Stomach smooth muscle (tissue), 2 donors: ENCODE data around the gene HIBADH.

ENCODE experiments used
- H3K27ac ChIP-seq: one replicate; pipeline ENCODE4 v1.7.0; 2013; ENCODE audit warnings: mild to moderate bottlenecking, low read length, inconsistent platforms
- H3K27me3 ChIP-seq, 2 donors: one replicate each; pipeline ENCODE4 v1.7.0; 2013; ENCODE audit warnings: low read length in 2 of 2; ENCODE audit not compliant: insufficient read depth in 2 of 2, control insufficient read depth in 1 of 2
- H3K36me3 ChIP-seq, 2 donors: one replicate each; pipeline ENCODE4 v1.7.0; 2013; ENCODE audit warnings: low read length in 2 of 2; ENCODE audit not compliant: control insufficient read depth in 2 of 2, insufficient read depth in 2 of 2
- H3K4me1 ChIP-seq: one replicate; pipeline ENCODE4 v1.7.0; 2013; ENCODE audit warnings: low read length; ENCODE audit not compliant: control insufficient read depth, insufficient read depth
- H3K4me3 ChIP-seq, 2 donors: one replicate each; pipeline ENCODE4 v1.7.0; 2013; ENCODE audit warnings: low read length in 2 of 2
- H3K9ac ChIP-seq, 2 donors: one replicate each; pipeline ENCODE4 v1.7.0; 2013; ENCODE audit warnings: low read length in 2 of 2, mild to moderate bottlenecking in 1 of 2
- H3K9me3 ChIP-seq, 2 donors: one replicate each; pipeline ENCODE4 v1.7.0; 2013; ENCODE audit warnings: low read length in 2 of 2; ENCODE audit not compliant: control insufficient read depth in 2 of 2
- donor health status: healthy.
- donor health status: Pancreatic carcinoma.

HIBADH gene

GRCh38 chr7:27601217-27601616, 61.5 kb downstream of the HIBADH start:
- Histone ChIP-seq H3K9ac (no peak overlapping the region), H3K27me3 (no peaks in the 10 kb centered on the region), H3K36me3 (peaks cover 0 to 4% of the 10 kb centered on the region in 2 donors), H3K4me1 (no peaks in the 10 kb centered on the region), H3K9me3 (no peaks in the 10 kb centered on the region), H3K27ac (no peak overlapping the region), H3K4me3 (no peak overlapping the region)

- Histone ChIP-seq H3K4me1 (no peaks in the 10 kb centered on the region), H3K27me3 (no peaks in the 10 kb centered on the region), H3K4me3 (no peak overlapping the region), H3K9ac (no peak overlapping the region), H3K27ac (no peak overlapping the region), H3K36me3 (peaks cover 0 to 4% of the 10 kb centered on the region in 2 donors), H3K9me3 (no peaks in the 10 kb centered on the region)
Measured at GRCh38 chr7:27600247-27600646, 62.4 kb downstream of the HIBADH start.

- Histone ChIP-seq H3K4me1 (no peaks in the 10 kb centered on the region), H3K9ac (no peak overlapping the region), H3K27ac (no peak overlapping the region), H3K27me3 (no peaks in the 10 kb centered on the region), H3K9me3 (no peaks in the 10 kb centered on the region), H3K4me3 (no peak overlapping the region), H3K36me3 (peaks cover 0 to 4% of the 10 kb centered on the region in 2 donors)
Measured at GRCh38 chr7:27595009-27595408, 67.7 kb downstream of the HIBADH start.

GRCh38 chr7:27593226-27593625, 69.5 kb downstream of the HIBADH start:
- no peak overlapping the region for H3K9ac ChIP-seq
- H3K9me3 ChIP-seq, result no peaks in the 10 kb centered on the region
- H3K27me3 ChIP-seq, result no peaks in the 10 kb centered on the region
- peaks cover 0 to 3% of the 10 kb centered on the region in 2 donors for H3K36me3 ChIP-seq
- H3K4me1 ChIP-seq, result no peaks in the 10 kb centered on the region
- H3K27ac ChIP-seq, result no peak overlapping the region
- no peak overlapping the region for H3K4me3 ChIP-seq

- Histone ChIP-seq H3K4me1 (no peaks in the 10 kb centered on the region), H3K36me3 (peaks cover 0 to 3% of the 10 kb centered on the region in 2 donors), H3K9ac (no peak overlapping the region), H3K27me3 (no peaks in the 10 kb centered on the region), H3K4me3 (no peak overlapping the region), H3K9me3 (no peaks in the 10 kb centered on the region), H3K27ac (no peak overlapping the region)
Measured at GRCh38 chr7:27590416-27590815, 72.3 kb downstream of the HIBADH start.

- H3K4me1 ChIP-seq, result no peaks in the 10 kb centered on the region
- peaks cover 0 to 3% of the 10 kb centered on the region in 2 donors for H3K36me3 ChIP-seq
- no peak overlapping the region for H3K9ac ChIP-seq
- H3K9me3 ChIP-seq, result no peaks in the 10 kb centered on the region
- H3K27me3 ChIP-seq, result no peaks in the 10 kb centered on the region
- no peak overlapping the region for H3K4me3 ChIP-seq
- H3K27ac ChIP-seq, result no peak overlapping the region
Measured at GRCh38 chr7:27587429-27587828, 75.3 kb downstream of the HIBADH start.

- H3K9ac ChIP-seq, result no peak overlapping the region
- no peaks in the 10 kb centered on the region for H3K4me1 ChIP-seq
- H3K27me3 ChIP-seq, result no peaks in the 10 kb centered on the region
- no peak overlapping the region for H3K27ac ChIP-seq
- H3K36me3 ChIP-seq, result peaks cover 0 to 3% of the 10 kb centered on the region in 2 donors
- H3K4me3 ChIP-seq, result no peak overlapping the region
- no peaks in the 10 kb centered on the region for H3K9me3 ChIP-seq
Measured at GRCh38 chr7:27586825-27587224, 75.9 kb downstream of the HIBADH start.

- Histone ChIP-seq H3K4me3 (no peak overlapping the region), H3K27ac (no peak overlapping the region), H3K9me3 (no peaks in the 10 kb centered on the region), H3K4me1 (no peaks in the 10 kb centered on the region), H3K9ac (no peak overlapping the region), H3K36me3 (peaks cover 0 to 3% of the 10 kb centered on the region in 2 donors), H3K27me3 (no peaks in the 10 kb centered on the region)
Measured at GRCh38 chr7:27585781-27586447, 76.8 kb downstream of the HIBADH start.

GRCh38 chr7:27581906-27582305, 80.8 kb downstream of the HIBADH start:
- Histone ChIP-seq H3K4me3 (no peak overlapping the region), H3K36me3 (no peaks in the 10 kb centered on the region), H3K27ac (no peak overlapping the region), H3K4me1 (no peaks in the 10 kb centered on the region), H3K9ac (no peak overlapping the region), H3K27me3 (no peaks in the 10 kb centered on the region), H3K9me3 (no peaks in the 10 kb centered on the region)

- no peak overlapping the region for H3K27ac ChIP-seq
- no peak overlapping the region for H3K9ac ChIP-seq
- H3K4me3 ChIP-seq, result no peak overlapping the region
Measured at GRCh38 chr7:27581119-27581518, 81.6 kb downstream of the HIBADH start.

GRCh38 chr7:27579565-27579964, 83.1 kb downstream of the HIBADH start:
- H3K4me3 ChIP-seq, result no peak overlapping the region
- H3K36me3 ChIP-seq, result no peaks in the 10 kb centered on the region
- no peaks in the 10 kb centered on the region for H3K4me1 ChIP-seq
- H3K27ac ChIP-seq, result no peak overlapping the region
- no peaks in the 10 kb centered on the region for H3K9me3 ChIP-seq
- no peaks in the 10 kb centered on the region for H3K27me3 ChIP-seq
- H3K9ac ChIP-seq, result no peak overlapping the region

More at GRCh38 chr7:27581119-27581518, 81.6 kb downstream of the HIBADH start:
- Histone ChIP-seq H3K36me3 (no peaks in the 10 kb centered on the region), H3K27me3 (no peaks in the 10 kb centered on the region), H3K9me3 (no peaks in the 10 kb centered on the region), H3K4me1 (no peaks in the 10 kb centered on the region)
